HTERT RPE-1 (cell line): ENCODE measurements around the gene KRT4.
"Not testable (repeated sequence)": the region's sequence is repeated elsewhere in the genome, so short reads cannot be mapped to it uniquely, and the experiment has no call there.

ENCODE experiments used
- in situ Hi-C: fragments of 300-500 bp; cut with MboI; formaldehyde crosslinking; loops from 4 replicates; pipeline ENCODE4 v1.14.3; 2020; ENCODE audit warnings: low sequenced_read_pairs

Gene KRT4

DNA sequence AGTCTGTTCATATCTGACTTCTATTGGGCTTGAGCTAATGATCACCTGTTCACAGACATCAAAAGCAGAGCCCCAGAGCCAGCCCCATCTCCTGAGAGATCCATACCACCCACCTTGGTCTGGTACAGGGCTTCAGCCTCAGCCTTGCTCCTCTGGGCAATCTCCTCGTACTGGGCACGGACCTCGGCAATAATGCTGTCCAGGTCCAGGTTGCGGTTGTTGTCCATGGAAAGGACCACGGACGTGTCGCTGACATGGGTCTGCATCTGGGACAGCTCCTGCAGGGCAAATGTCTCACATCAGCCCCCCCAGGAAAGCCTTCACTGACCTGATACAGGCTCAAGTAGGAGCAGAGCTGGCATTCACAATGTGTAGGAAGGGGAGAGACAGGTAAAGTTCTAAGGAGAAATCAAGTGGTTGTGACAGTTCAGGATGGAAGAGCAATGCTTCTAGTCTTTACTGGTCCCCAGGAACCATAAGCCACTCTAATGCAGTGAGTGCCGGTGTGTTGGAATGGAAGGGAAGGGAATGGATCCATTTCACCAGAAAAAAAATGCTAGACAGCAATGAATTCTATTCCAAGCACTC lies 5.2 kb downstream of the KRT4 start:
- in situ Hi-C loops = no loop called here

GRCh38 chr12:52807544-52808470 lies 6.1 kb downstream of the KRT4 start:
- in situ Hi-C loops = no loop called here

DNA sequence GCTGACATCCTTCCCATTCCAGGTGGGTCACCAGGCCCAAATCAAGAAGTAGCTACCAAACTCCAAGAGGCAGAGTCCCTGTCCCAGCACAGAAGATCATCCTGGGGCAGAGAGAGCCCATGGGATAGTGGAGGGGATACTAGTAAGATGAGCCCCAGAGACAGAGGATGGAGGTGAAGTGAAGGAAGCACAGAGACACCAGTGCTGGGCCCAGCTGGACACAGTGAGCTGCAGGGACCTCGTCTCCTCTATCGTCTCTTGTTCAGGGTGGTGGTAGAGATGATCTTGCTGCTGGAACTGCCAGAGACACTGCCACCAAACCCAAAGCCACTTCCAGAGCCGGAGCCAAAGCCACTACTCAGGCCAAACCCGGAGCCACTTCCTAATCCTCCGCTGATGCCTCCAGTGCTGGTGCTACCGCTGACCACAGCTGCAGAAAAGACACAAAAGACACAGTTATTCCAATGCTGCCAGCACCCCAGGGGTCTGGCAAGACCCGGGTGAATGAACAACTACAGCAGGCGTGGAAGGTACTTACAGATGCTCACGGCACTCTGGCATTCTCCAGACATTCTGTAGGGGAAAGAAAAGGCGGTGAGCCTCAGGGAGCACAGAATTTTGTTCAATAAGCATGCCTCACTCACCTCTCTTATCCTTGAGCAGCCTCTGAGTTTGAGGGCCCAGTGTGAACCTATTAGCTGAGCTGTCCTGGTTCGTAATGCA lies 6.9 kb downstream of the KRT4 start:
- in situ Hi-C loops = no loop called here

GRCh38 chr12:52806169-52806811 lies 7.6 kb downstream of the KRT4 start:
- in situ Hi-C loops = no loop called here

DNA sequence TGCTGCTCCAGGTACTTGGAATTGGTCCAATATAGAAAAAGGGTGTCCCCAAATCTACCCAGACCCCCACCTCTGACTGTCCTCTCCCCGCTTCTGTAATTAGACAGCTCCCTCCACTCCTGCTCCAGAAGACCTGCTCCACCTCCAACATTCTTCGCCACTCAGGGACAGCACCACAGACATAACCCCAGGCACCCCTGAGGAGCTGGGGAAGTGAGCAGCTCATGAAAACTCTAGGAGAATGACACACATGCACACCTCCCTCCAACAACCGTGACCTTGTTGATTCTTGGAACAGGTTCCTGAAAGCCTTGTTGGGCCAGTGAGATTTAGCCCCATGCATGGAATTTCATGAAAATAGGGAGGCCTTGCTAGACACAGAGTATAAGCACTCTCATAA lies 8.2 kb downstream of the KRT4 start:
- in situ Hi-C loops = no loop called here

DNA sequence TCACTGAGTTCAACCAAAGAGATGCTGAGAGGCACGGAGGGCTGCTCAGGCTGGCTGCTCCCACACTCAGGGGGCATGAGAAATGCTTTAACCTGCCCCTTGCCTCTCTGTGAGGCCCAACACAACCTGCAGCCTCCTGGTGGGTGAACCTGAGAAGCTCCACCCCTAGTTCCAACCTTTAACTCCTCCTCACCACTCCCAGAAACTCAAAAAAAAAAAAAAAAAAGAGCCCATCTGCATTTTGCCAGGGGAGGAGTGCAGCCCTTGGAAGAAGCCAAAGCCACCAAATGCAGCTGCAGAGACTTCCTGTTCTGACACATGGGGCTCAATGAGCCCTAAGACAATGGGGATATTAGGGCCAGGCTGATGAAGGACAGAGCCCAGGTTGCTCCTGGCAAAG lies 8.9 kb downstream of the KRT4 start:
- in situ Hi-C loops = no loop called here

DNA sequence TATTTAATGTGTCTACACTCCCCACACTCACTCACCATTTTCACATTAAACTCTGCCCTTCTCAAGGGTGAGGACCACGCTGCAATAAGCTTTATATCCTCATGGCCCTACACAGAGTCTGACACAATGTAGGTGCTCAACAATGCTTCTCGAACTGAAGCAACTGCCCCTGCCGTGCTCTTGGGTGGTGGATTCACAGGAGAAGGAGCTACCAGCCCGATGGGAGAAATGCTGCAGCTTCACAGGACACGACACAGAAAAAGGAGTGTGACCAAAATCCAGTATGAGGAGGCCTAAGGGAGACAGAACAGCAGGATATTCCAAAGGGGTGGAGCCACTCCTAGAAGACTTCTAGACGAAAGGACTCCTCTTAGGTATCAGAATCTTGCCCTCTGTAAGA lies 11.5 kb downstream of the KRT4 start:
- in situ Hi-C loops = no loop called here

DNA sequence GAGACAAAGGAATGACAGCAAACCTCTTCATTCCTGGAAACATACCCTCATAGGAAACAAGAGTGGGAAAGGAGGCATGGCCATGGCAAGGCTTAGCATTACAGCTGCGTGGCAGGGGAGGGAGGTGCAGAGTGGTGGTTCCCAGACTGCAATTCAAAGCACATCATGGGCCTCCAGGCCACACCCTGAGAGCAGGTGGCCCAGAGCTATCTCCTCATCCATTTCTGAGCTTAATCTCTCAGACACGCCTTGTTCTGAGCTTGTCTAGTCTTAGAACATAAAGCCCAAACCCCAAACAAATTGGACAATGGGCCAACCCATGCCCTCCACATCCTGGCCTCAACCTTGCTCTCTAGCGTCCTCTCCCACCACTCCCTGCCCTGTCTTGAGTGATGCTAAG lies 12.1 kb downstream of the KRT4 start:
- in situ Hi-C loops = no loop called here

GRCh38 chr12:52800259-52800917 lies 13.5 kb downstream of the KRT4 start:
- in situ Hi-C loops = no loop called here

- in situ Hi-C loops = no loop called here
Observed at GRCh38 chr12:52799505-52800211, 14.3 kb downstream of the KRT4 start.

DNA sequence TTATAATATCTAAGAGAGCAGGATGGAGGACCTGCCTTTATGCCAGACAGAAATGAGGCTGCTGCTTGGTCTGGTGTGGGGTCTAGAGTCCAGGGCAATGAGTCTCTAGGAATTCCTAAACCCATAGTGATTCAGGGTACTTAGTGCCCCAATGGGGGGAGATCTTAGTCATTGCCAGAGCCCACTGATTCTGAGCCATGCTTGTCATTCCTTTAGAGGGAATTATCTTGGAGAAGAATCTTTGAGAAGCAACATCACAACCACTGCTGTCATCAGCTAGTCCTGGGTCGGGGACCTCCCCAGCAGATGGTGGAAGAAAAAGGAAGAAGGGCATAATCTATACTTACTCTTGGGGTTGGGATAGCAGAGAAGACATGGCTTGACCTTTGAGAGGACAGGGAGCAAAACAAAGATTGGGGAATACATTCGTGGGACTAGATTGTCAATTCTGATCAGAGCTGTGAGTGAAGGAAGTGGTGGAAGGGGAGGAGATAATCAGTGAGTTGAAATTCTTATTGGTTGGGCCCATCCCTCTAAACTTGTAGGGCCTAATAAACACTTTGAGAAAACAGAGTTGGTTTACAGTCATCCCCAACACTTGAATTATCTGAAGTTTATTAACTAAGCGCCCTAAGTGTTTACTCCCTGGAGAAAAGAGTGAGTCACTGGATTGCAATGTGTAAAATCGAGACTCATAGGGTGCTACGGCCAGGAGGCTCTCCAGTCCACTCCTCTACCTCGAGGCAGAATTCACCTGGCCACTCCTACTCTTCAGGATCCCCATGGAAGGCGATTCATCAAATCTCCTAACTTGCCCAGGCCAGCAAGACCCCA lies 15.0 kb downstream of the KRT4 start:
- in situ Hi-C loops = no loop called here

DNA sequence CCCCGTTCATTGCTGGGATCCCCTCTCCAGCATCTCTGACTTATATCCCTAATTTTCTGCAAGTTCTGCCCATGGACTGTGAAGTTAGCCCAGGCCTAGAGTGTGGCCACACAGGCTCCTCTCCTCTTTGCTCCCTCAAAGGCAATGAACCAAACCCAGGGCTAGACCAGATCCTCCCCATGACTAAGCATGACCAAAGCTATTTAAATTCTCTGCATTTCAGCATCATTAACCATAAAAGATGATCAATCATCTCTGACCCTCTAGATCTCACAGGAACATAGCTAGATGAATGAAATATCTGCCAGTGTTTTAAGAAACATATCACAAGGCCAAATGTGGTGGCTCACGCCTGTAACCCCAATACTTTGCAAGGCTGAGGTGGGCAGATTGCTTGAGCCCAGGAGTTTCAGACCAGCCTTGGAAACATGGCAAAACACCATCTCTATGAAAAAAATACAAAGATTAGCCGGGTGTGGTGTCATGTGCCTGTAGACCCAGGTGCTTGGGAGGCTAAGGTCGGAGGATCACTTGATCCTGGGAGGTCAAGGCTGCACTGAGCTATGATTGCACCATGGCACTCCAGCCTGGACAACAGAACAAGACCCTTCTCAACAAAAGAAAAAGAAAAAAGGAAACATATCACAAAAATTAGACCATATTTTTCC lies 15.8 kb downstream of the KRT4 start:
- in situ Hi-C loops = no loop called here

GRCh38 chr12:52797529-52797894 lies 16.4 kb downstream of the KRT4 start:
- in situ Hi-C loops = no loop called here

DNA sequence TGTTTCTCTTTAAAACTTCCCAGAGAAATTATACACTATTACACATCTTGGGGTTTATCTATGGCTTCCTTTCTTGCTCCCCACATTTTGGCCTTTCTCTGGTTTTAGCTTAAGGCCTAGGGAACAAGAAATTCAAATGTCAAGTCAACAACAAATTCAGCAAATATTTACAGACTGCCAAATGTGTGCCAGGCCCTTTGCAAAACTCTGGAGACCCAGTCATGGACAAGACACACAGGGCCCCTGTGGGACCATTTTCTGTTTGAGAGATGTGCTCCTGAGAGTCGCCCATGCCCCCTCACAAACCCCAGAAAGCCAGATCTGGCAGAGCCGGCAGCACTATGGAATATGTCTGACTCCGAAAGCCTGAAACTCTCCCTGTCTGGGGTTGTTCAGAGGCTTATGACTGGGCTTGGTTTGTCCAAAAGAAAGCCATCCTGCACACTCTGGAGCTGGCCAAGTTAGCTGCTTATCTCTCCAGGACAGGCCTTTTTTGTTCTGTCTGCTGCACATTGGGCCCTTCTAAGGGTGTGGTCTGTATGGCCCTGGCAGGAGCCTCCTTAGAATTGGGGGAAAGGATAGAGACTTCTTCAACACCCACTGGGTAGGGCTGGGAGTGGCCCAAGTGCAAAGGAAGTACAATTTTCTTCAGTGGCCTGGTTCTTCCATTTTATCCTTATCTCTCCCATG lies 16.9 kb downstream of the KRT4 start:
- in situ Hi-C loops = no loop called here

GRCh38 chr12:52796429-52796794 lies 17.5 kb downstream of the KRT4 start:
- in situ Hi-C loops = no loop called here

- in situ Hi-C loops = no loop called here
Observed at GRCh38 chr12:52795694-52796428, 18.1 kb downstream of the KRT4 start, which contains the start of gene KRT3. Gene KRT3, minus strand, starts transcription at chr12:52796117. Its CDS starts 75 bp downstream, at chr12:52796042.

- in situ Hi-C loops = not testable (repeated sequence)
Observed at GRCh38 chr12:52795332-52795674, 18.6 kb downstream of the KRT4 start.
